Endothelial cell (in vitro differentiated cells): ENCODE measurements around the gene ADM2. TPM values are rescaled to one million over a fixed set of nuclear protein-coding genes. Genes with fewer than 3 reads are reported as not detected.
"Not testable (repeated sequence)": the region's sequence is repeated elsewhere in the genome, so short reads cannot be mapped to it uniquely, and the experiment has no call there.

ENCODE experiments used
- DNase-seq: peaks from one replicate; pipeline ENCODE4 v3.0.0; 2021; ENCODE audit warnings: low spot score
- H3K27ac Mint-ChIP-seq: one replicate; pipeline ENCODE4 v1.8.0; 2021; ENCODE audit warnings: mixed read lengths, inconsistent platforms; ENCODE audit not compliant: unreplicated experiment
- H3K27me3 Mint-ChIP-seq: one replicate; pipeline ENCODE4 v1.8.0; 2021; ENCODE audit warnings: mild to moderate bottlenecking, moderate library complexity, mixed read lengths, inconsistent platforms; ENCODE audit not compliant: unreplicated experiment
- H3K36me3 Mint-ChIP-seq: one replicate; pipeline ENCODE4 v1.8.0; 2021; ENCODE audit warnings: mild to moderate bottlenecking, low read depth, mixed read lengths, inconsistent platforms; ENCODE audit not compliant: unreplicated experiment
- H3K4me1 Mint-ChIP-seq: one replicate; pipeline ENCODE4 v1.8.0; 2021; ENCODE audit warnings: mild to moderate bottlenecking, mixed read lengths, inconsistent platforms; ENCODE audit not compliant: unreplicated experiment
- H3K4me3 Mint-ChIP-seq: one replicate; pipeline ENCODE4 v1.8.0; 2021; ENCODE audit warnings: mild to moderate bottlenecking, mixed read lengths, inconsistent platforms; ENCODE audit not compliant: unreplicated experiment
- H3K9me3 Mint-ChIP-seq: one replicate; pipeline ENCODE4 v1.8.0; 2021; ENCODE audit warnings: mixed read lengths, inconsistent platforms; ENCODE audit not compliant: unreplicated experiment
- CTCF ChIP-seq: fragments of 200-600 bp; sonication (generic); IDR thresholded peaks from one replicate; pipeline ENCODE4 v1.5.0; 2021; ENCODE audit warnings: antibody characterized with exemption; ENCODE audit not compliant: unreplicated experiment
- total RNA-seq: library from RNA; stranded (reverse); fragmentation: NEBNext Ultra II Directional; extraction: Animal tissue kit (Norgen Biotek cat#: 25700); gene quantifications from one replicate; pipeline ENCODE4 v1.2.1, GENCODE V29; 2021; ENCODE audit not compliant: unreplicated experiment

ADM2 gene
- total RNA-seq, 1 donor from 2014 or later, result 0.36 TPM

GRCh38 chr22:50518606-50519005 is 37.3 kb downstream of the ADM2 start:
- peaks cover 2% of the 10 kb centered on the region for H3K4me1 Mint-ChIP-seq
- H3K27me3 Mint-ChIP-seq, result peaks cover 10% of the 10 kb centered on the region
- DNase-seq, result no peak
- H3K4me3 Mint-ChIP-seq, result no peak overlapping the region
- peaks cover 17% of the 10 kb centered on the region for H3K36me3 Mint-ChIP-seq
- H3K27ac Mint-ChIP-seq, result no peak overlapping the region
- no peaks in the 10 kb centered on the region for H3K9me3 Mint-ChIP-seq
- no peak for TF ChIP-seq CTCF

DNA sequence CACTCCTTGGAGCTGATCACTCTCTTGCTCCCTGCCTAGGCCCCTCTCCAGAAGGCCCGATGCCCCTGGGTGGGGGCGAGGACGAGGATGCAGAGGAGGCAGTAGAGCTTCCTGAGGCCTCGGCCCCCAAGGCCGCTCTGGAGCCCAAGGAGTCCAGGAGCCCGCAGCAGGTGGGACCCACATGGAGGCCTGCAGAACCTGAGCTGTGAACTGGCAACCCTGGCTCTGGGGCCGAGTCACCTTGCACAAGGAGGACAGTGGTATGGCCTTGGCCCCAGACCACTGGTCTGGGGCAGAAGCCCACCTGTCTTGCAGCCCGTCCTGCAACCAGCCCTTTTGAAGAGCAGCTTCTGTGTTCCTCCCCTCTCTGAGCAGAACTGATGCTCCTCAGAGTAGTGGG is 37.8 kb downstream of the ADM2 start:
- H3K4me3 Mint-ChIP-seq, result no peak overlapping the region
- peaks cover 17% of the 10 kb centered on the region for H3K36me3 Mint-ChIP-seq
- H3K9me3 Mint-ChIP-seq, result no peaks in the 10 kb centered on the region
- H3K27me3 Mint-ChIP-seq, result peaks cover 7% of the 10 kb centered on the region
- no peak for DNase-seq
- no peak for TF ChIP-seq CTCF
- peaks cover 2% of the 10 kb centered on the region for H3K4me1 Mint-ChIP-seq
- no peak overlapping the region for H3K27ac Mint-ChIP-seq

DNA sequence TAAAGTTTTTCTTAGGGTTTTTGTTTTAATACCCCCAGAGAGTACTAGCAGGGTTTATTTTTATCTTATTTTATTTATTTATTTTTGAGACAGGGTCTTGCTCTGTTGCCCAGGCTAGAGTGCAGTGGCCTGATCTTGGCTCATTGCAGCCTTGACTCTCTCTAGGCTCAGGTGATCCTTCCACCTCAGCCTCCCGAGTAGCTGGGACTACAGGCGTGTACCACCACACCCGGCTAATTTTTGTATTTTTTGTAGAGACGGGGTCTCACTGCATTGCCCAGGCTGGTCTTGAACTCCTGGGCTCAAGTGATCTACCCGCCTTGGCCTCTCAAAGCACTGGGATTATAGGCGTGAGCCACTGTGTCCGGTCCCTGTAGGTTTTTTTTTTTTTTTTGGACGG is 38.8 kb downstream of the ADM2 start:
- H3K36me3 Mint-ChIP-seq, result peaks cover 18% of the 10 kb centered on the region
- not testable (repeated sequence) for H3K9me3 Mint-ChIP-seq

DNA sequence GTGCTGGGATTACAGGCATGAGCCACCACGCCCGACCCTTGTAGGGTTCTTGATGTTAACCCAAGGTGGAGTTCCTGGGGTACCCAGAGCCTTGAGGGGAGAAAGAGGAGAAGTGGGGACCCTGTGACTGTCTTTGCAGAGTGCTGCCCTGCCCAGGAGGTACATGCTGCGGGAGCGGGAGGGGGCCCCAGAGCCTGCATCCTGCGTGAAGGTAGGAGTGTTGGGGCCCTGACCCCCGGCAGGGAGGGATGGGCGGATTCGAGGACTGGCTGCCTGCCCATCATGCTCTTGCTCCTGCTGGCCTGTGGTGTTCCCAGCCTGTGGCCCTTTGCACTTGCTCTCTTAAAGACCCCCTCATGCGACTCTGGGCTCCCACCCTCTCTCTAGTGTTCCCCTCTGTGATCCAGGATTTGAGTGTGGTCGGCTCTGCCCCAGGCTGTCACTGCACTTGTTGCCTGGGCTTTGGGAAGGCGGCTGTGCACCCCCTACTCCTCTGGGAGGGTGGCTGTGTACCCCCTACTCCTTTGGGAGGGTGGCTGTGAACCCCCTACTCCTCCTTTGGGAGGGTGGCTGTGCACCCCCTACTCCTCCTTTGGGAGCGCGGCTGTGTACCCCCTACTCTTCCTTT is 39.6 kb downstream of the ADM2 start:
- Mint-ChIP-seq H3K9me3 (no peaks in the 10 kb centered on the region), H3K27me3 (peaks cover 10% of the 10 kb centered on the region), H3K4me1 (peaks cover 6% of the 10 kb centered on the region), H3K36me3 (peaks cover 18% of the 10 kb centered on the region), H3K27ac (no peak overlapping the region), H3K4me3 (no peak overlapping the region)
- DNase-seq, result no peak
- no peak for TF ChIP-seq CTCF

More for the DNA sequence above, 38.8 kb downstream of the ADM2 start:
- not testable (repeated sequence) for H3K4me1 Mint-ChIP-seq, H3K27me3 Mint-ChIP-seq, H3K4me3 Mint-ChIP-seq, H3K27ac Mint-ChIP-seq, DNase-seq

- H3K4me1 Mint-ChIP-seq, result peaks cover 6% of the 10 kb centered on the region
- H3K27ac Mint-ChIP-seq, result no peak overlapping the region
- DNase-seq, result no peak
- H3K27me3 Mint-ChIP-seq, result peaks cover 10% of the 10 kb centered on the region
- TF ChIP-seq CTCF, result no peak
- peaks cover 18% of the 10 kb centered on the region for H3K36me3 Mint-ChIP-seq
- no peak overlapping the region for H3K4me3 Mint-ChIP-seq
- no peaks in the 10 kb centered on the region for H3K9me3 Mint-ChIP-seq
Observed at GRCh38 chr22:50521710-50522109, 40.4 kb downstream of the ADM2 start.
